Effector CD4-positive, alpha-beta T cell (primary cell): Measurements from ENCODE around the gene PDZD2.
"Not testable (repeated sequence)": the region's sequence is repeated elsewhere in the genome, so short reads cannot be mapped to it uniquely, and the experiment has no call there.

Experiments
- DNase-seq: peaks from one replicate; pipeline ENCODE4 v3.0.0-alpha.2; 2020

Gene PDZD2

DNA sequence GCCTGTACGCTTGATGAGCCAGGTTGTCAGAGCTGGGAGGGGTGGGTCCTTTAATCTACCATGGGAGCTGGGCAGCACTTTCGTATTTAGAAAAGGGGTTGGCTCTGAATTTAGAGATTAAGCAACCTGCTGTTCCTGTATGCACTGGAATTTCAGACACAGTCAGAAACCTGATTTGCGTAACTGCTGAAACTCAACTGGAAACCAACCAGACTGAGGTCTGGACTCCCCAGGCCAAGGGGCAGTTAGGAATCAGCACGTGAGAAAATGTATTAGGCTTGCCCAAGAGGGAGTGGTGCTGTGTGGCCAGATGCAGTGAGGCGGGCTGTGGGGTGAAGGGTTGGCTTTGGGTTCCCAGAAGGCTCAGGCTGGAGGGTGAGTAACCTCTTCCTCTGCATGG is 300.2 kb downstream of the PDZD2 start:
- DNase-seq: no peak

- no peak for DNase-seq
Observed at GRCh38 chr5:31941151-31941755, 302.3 kb downstream of the PDZD2 start.

- no peak for DNase-seq
Observed at GRCh38 chr5:31942546-31942945, 303.6 kb downstream of the PDZD2 start.

GRCh38 chr5:31944684-31945445 is 305.9 kb downstream of the PDZD2 start:
- no peak for DNase-seq

DNA sequence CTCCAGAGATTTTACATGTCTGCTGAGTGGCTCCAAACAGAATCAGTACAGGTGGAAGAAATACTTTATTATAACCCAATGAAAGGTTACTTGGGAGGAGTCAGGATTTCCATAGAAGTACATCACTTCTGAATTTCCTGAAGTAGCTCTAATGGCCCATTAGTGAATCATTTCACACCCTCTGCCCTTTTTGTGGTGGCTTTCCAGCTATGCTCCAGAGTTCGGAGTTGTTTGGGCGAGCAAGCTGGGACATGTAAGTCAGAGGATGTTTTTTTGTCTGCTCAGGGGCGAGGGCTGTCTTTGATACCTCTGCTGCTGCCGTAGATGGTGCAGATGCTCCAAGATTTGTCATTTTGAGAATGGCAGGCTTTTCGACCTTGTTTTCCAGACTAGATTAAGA is 309.1 kb downstream of the PDZD2 start:
- DNase-seq: no peak

- no peak for DNase-seq
Observed at GRCh38 chr5:31952067-31952466, 313.1 kb downstream of the PDZD2 start.

DNA sequence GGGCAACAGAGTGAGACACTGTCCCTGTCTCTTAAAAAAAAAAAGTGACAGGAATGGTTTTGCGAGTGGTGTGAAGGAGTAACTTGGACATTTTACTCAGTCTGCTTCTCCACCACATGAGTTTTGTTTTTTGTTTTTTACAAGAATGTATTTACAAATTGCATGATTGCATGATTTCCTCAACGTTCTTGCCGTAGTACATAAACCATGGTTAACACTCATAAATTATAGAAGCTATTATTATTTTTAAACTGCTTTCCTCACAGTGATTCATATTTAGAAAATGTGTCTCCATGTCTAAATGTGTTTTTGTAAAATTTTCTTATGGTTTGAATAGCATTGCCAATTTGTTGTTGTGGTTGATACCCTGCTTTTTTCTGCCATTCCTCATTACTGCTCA is 315.2 kb downstream of the PDZD2 start:
- no peak for DNase-seq

GRCh38 chr5:31957151-31957550 is 318.2 kb downstream of the PDZD2 start:
- DNase-seq: no peak

DNA sequence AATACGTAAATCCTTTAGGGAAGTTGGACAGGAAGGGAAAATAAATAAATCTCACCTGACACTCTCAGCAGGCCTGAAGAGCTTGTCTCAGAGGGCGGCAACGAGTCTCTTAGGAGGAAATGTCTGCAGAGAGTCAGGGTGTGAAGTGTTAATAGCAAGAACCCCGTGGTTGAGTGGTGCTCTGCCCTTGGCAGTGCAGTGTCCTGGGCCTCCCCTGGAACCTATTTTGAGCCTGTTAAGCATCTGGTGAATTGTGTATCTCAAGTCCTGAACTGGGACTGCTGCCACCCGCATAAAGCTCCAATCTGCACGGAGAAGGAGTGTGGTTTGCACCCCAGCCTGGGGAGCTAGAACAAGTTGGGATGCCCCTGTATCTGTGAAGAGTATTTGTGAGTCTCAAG is 323.4 kb downstream of the PDZD2 start:
- DNase-seq: no peak

DNA sequence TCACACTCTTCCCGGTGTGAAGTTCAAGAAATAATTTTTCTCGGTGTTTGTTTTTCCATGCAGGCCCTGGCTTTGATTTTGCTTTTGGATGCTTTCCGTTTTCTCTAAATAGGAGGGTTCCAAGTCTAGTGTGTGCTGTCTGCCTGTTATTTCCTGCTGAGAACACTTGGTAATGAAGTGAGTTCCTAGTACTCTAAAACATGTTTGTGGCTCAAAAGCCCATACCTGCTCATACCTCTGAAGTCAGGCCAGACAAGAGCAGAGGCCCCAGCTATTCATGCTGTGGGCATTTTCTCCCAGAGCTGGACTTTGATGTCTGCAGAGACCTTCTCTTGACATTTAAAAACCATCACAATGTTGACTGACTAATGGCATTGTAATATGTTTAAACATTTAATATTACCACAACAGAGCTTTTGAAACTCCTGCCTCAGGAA is 324.0 kb downstream of the PDZD2 start:
- no peak for DNase-seq

- DNase-seq: no peak
Observed at GRCh38 chr5:31963358-31964006, 324.6 kb downstream of the PDZD2 start.

DNA sequence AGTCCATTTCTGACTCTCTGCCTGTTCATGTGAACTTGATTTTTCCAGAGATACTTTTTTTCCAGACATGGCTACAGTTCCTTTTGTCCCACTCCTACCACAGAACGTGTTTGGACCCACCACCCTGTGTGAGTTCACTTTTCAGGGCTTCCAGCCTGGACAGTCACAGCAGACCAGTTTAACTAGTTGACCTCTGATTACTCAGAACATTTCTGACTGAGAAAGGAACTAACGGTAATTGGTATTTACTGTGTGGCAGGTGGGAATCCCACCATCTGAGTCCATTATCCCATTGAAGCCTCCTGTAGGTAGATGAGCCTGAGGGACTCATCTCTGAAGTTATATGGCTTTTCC is 325.1 kb downstream of the PDZD2 start:
- no peak for DNase-seq

DNA sequence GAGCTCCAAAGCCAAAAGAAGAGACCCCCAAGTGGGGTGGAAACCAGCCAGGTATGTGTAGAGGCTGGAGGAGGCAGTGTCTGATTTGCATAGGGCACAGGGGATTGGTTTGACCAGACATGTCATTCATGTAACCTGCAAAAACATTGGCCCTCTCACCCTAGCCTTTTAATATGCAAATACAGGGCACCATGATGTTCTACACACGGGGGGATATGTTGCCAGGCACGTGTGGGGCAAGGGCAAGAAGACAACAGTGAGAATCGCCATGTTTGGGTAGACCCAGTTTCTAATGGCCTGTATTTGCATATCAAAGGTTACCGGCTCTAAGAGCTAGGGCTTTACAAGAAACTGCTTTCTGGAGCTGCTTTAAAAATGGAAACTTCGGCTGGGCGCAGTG is 326.3 kb downstream of the PDZD2 start:
- DNase-seq: no peak

GRCh38 chr5:31966936-31967335 is 328.0 kb downstream of the PDZD2 start:
- no peak for DNase-seq

GRCh38 chr5:31967461-31967860 is 328.5 kb downstream of the PDZD2 start:
- no peak for DNase-seq

DNA sequence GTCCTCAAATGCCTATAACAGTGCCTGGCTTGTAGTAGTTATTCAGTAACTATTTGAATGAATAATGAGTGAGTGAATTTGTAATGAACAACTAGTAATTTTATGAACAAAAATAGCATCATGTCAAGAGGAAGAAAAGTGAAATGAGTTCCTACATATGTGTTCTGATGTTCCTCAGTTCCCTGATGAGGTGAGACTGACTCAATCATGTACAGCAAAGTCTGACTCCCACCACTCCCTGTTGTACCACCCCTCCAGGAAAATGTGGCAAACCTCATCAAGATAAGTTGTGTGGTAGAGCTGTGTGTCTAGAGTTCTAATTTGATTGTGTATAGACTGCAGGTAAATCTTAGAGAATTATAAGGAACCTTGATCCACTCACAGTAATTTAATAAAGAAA is 333.6 kb downstream of the PDZD2 start:
- no peak for DNase-seq

DNA sequence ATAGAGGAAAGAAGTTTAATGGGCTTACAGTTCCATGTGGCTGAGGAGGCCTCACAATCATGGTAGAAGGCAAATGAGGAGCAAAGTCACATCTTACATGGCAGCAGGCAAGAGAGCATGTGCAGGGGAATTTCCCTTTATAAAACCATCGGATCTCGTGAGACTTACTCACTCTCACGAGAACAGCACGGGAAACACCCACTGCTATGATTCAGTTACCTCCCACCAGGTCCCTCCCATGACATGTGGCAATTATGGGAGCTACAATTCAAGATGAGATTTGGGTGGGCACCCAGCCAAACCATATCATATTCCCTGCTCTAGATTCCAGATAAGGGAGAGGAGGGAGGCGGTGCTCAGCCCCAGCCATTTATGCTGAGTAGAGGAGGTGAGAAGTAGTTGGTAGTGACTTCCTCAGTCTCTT is 336.3 kb downstream of the PDZD2 start:
- DNase-seq: not testable (repeated sequence)

DNA sequence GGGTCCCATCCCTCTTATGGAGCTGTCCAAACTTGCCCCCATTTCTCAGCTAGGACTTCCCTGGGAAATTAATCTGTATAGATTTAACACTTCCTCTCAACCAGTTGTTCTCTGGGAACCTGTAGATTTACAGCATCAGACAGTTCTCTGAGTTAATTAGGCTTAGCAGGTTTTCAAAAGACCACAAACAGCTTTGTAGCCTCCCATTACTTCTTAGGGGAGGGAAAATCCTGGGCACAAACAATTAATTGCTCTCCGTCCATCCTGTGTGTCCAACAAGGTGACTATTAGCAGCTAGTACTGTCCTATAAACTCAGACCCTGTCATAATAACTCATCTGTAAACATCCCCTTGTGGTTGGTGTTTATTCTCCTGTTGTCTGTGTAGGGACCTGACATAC is 337.2 kb downstream of the PDZD2 start:
- DNase-seq: no peak

- DNase-seq: no peak
Observed at GRCh38 chr5:31981361-31981945, 342.5 kb downstream of the PDZD2 start.

DNA sequence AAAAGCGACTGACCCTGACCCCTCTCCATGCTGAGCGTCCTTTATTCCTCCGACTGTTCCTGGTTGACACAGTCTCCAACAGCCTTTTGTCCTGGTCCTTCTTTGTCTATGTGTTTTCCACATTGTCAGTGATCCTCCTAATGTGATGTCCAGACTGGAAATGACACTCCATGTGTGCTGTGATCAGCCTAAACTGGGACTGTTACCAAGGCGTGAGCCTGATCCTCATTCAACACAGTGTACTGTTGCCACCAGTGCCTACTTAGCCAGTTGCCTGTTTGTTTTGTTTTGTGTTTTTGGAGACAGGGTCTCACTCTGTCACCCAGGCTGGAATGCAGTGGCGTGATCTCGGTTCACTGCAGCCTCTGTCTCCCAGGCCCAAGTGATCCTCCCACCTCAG is 343.1 kb downstream of the PDZD2 start:
- no peak for DNase-seq

DNA sequence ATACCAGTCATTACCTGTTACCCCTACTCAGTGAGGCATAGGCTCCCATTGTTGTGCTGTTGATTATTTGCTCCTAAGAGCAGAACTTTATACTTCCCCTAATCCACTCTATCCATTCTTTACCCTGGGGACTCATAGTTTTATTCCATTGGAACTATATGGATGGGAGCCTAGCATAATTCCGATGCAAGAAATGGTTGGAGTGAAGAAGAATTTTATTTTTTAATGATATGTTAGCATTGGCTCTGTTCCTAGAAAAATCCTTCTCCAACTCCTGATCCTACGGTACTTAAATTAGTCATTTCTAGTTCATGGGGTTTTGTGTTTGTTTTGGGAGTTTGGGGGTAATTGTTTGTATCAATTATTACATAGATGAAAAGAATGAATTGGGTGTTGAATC is 343.7 kb downstream of the PDZD2 start:
- DNase-seq: no peak

DNA sequence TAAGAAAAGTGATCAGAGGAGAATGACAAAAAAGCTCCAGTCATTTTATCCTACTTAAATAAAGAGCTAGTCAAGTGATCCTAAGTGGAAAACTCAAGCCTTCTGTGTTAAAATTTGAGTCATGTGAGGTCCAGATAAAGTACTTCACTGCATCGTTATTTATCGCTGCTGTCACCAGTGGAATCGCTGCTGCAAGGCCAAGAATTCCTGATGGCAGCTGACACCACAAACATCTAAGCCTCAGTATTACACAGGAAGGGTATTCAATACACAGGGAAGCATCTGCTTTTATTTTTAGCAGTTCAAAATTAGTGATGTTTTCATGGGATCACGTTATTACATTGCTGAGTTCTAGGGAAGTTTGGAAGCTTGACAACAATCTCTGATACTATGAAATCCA is 344.9 kb downstream of the PDZD2 start:
- DNase-seq: no peak

DNA sequence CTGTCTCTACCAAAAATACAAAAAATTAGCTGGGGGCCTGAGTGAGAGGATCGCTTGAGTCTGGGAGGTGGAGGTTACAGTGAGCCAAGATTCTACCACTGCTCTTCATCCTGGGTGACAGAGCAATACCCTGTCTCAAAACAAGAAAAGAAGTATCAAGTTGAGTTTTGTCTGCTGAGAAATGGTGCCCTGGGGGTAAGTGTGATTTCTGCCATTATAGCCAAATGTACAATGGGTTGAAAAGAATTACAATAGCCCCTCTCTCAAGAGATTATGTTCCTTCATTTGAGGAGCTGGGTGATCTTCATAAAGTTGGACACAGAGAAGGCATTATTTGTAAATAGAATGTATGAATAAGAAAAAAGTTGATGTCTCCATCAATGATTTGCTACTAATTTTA is 345.8 kb downstream of the PDZD2 start:
- no peak for DNase-seq

DNA sequence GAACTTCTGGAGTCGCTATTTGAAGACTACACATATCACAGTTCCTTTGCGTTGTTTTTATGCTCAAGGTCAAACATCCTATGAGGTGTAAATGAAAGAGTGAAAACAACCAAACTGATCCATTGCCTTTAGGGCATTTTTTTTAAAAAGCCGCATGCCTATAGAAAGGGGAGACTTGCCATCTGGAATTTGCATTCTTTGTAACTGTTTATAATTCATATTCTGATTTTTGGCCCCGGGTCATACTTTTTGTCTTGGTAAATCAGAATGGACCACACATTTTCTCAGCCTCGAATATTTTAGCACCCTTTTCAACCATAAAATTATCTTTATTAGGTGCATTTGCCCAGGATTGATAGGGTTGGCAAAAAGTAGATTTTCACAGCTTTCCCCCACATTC is 347.2 kb downstream of the PDZD2 start:
- DNase-seq: no peak
